Activated B cell treated with CpG ODN at 0.5 μM for 24 hours (primary cell): Measurements from ENCODE around the gene DENND5B. TPM values are rescaled to one million over a fixed set of nuclear protein-coding genes. Genes with fewer than 3 reads are reported as not detected.

ENCODE experiments used
- ATAC-seq: fragments of 200-7000 bp; cut with Tn5 transposase; one replicate; pipeline ENCODE4 v1.10.0; 2021; ENCODE audit warnings: low read depth, mild to moderate bottlenecking, moderate library complexity
- CTCF ChIA-PET: fragments of 350-600 bp; sonication (Branson Sonifier 250); formaldehyde crosslinking; loops from one replicate; lab custom pipeline; 2021; ENCODE audit warnings: antibody characterized with exemption; lab: Charles Lee
- POLR2A ChIA-PET: fragments of 350-600 bp; sonication (Branson Sonifier 250); formaldehyde crosslinking; loops from one replicate; lab custom pipeline; 2021; ENCODE audit warnings: antibody characterized with exemption; lab: Charles Lee
- DNase-seq: peaks from one replicate; pipeline ENCODE4 v3.0.0; 2022
- H3K27ac Mint-ChIP-seq: one replicate; pipeline ENCODE4 v1.8.0; 2020; ENCODE audit warnings: mixed read lengths
- H3K27me3 Mint-ChIP-seq: one replicate; pipeline ENCODE4 v1.8.0; 2021; ENCODE audit warnings: mixed read lengths
- H3K36me3 Mint-ChIP-seq: one replicate; pipeline ENCODE4 v1.8.0; 2021; ENCODE audit warnings: low read depth, mixed read lengths
- H3K4me1 Mint-ChIP-seq: one replicate; pipeline ENCODE4 v1.8.0; 2021; ENCODE audit warnings: mixed read lengths
- H3K4me3 Mint-ChIP-seq: one replicate; pipeline ENCODE4 v1.8.0; 2020; ENCODE audit warnings: mild to moderate bottlenecking, mixed read lengths
- H3K9me3 Mint-ChIP-seq: one replicate; pipeline ENCODE4 v1.8.0; 2020; ENCODE audit warnings: mixed read lengths
- intact Hi-C: fragments of 100-400 bp; cut with micrococcal nuclease; formaldehyde crosslinking; loops from one replicate; pipeline ENCODE4 v1.15.1; 2024
- total RNA-seq: library from RNA; stranded (reverse); gene quantifications from 2 replicates; pipeline ENCODE4 v1.2.3, GENCODE V29; 2022
- TF ChIP-seq, protein P1 (sequence below): fragments of 200-600 bp; IDR thresholded peaks from one replicate; pipeline ENCODE4 v1.8.0; 2022; ENCODE audit warnings: antibody characterized with exemption, mild to moderate bottlenecking

Gene DENND5B
- total RNA-seq, 1 donor from 2014 or later = 64.1 TPM

DNA sequence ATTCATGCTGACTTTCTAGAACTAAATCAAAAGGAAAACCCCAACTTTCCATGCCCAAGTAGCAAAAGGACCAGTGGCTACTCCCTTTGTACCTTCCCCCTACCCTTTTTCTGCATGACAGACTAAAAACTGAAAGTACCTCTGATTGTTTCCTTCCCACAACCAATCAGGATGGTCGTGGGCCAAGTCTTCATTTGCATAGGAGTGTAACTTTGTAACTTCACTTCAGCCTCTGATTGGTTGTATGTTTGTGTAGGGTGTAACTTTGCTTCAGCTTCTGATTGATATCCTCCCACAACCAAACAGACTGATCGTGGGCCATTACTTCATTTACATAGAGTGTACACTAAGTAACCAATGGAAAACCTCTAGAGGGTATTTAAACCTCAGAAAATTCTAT is 96.5 kb downstream of the DENND5B start:
- ATAC-seq (no peak), DNase-seq (no peak)
- Mint-ChIP-seq H3K4me3 (no peak overlapping the region), H3K27me3 (no peaks in the 10 kb centered on the region), H3K9me3 (no peaks in the 10 kb centered on the region), H3K27ac (no peak overlapping the region), H3K4me1 (peaks cover 42% of the 10 kb centered on the region), H3K36me3 (peaks cover 64% of the 10 kb centered on the region)
- TF ChIP-seq, protein P1, sequence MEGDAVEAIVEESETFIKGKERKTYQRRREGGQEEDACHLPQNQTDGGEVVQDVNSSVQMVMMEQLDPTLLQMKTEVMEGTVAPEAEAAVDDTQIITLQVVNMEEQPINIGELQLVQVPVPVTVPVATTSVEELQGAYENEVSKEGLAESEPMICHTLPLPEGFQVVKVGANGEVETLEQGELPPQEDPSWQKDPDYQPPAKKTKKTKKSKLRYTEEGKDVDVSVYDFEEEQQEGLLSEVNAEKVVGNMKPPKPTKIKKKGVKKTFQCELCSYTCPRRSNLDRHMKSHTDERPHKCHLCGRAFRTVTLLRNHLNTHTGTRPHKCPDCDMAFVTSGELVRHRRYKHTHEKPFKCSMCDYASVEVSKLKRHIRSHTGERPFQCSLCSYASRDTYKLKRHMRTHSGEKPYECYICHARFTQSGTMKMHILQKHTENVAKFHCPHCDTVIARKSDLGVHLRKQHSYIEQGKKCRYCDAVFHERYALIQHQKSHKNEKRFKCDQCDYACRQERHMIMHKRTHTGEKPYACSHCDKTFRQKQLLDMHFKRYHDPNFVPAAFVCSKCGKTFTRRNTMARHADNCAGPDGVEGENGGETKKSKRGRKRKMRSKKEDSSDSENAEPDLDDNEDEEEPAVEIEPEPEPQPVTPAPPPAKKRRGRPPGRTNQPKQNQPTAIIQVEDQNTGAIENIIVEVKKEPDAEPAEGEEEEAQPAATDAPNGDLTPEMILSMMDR = no peak
- intact Hi-C loops = loop anchor here (2.0 kb wide), 1 partner anchor 14 kb away; no protein-coding TSS in a partner anchor
- ChIA-PET POLR2A (no interaction called here), CTCF (no interaction called here)

DNA sequence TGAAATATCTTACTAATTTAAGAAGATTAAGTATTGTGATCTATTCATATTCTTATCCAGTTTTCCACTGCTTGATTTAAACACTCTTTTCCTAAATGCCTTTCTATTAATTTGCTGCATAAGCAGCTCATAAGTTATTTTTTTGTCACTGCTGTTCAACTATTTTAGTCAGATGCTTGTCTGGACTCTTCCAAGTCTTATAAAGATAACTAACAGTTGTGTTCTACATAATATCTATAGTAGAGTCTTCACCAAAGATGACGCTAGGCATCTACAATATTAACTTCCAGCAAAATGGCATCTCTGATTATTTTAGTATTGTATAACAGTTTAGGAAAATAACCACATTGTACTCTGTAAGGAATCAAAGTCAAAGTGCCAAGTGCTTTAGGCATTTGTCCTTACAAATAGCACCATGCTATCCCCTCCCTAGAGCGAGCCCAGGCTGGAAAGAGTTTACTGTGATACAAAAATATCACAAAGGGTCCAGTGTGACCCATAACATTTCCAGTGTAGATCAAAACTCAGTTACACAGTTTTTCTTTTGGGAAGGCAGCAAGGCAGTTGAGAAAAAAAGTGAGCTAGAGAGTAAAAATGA is 98.2 kb downstream of the DENND5B start:
- DNase-seq = no peak
- Mint-ChIP-seq H3K27me3 (no peaks in the 10 kb centered on the region), H3K36me3 (peaks cover 74% of the 10 kb centered on the region), H3K9me3 (no peaks in the 10 kb centered on the region), H3K4me1 (peaks cover 27% of the 10 kb centered on the region), H3K4me3 (no peak overlapping the region), H3K27ac (no peak overlapping the region)
- intact Hi-C loops = no loop called here
- CTCF ChIA-PET = no interaction called here
- TF ChIP-seq, protein P1 = no peak
- no peak for ATAC-seq
- POLR2A ChIA-PET = no interaction called here

DNA sequence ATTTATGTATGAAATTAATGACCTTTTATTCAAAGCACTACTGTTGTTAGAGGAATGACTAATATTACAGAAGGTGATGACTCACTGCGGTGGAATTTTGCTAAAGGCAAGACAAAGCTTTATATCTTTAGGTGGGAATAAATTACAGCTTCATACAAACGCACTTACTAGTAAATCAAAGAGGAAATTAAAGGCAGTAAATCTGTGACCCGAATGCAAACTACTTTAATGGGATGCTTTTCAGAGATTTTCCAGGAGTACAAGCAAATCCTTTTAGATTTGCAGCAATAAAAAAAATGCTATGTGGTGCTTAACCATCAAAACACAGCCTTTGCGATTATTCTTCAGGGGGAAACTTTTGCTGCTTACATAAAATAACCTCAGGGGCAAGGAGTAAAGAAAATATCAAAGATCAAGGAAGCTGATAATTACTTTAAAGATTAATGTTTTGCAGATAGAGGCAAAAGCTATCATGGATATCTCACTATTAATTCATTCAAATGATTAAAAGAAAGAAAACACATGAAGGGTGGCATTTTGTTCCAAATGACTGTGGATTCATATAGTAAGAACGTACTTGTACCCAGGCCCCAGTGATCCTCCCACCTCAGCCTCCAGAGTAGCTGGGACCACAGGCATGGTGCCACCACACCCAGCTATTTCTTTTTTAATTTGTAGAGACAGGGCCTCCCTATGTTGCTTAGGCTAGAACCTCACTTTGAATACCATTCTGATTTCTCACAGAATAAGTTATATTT is 98.9 kb downstream of the DENND5B start:
- H3K27ac Mint-ChIP-seq = no peak overlapping the region
- ATAC-seq (no peak), DNase-seq (no peak)
- no peak overlapping the region for H3K4me3 Mint-ChIP-seq
- intact Hi-C loops = no loop called here
- H3K27me3 Mint-ChIP-seq = no peaks in the 10 kb centered on the region
- H3K4me1 Mint-ChIP-seq = peaks cover 21% of the 10 kb centered on the region
- ChIA-PET POLR2A (no interaction called here), CTCF (interaction anchor here (0.7 kb wide), 1 partner anchor 11 kb away, joined by 3 read pairs; no protein-coding TSS in a partner anchor)
- H3K9me3 Mint-ChIP-seq = no peaks in the 10 kb centered on the region
- TF ChIP-seq, protein P1 = no peak
- peaks cover 71% of the 10 kb centered on the region for H3K36me3 Mint-ChIP-seq

DNA sequence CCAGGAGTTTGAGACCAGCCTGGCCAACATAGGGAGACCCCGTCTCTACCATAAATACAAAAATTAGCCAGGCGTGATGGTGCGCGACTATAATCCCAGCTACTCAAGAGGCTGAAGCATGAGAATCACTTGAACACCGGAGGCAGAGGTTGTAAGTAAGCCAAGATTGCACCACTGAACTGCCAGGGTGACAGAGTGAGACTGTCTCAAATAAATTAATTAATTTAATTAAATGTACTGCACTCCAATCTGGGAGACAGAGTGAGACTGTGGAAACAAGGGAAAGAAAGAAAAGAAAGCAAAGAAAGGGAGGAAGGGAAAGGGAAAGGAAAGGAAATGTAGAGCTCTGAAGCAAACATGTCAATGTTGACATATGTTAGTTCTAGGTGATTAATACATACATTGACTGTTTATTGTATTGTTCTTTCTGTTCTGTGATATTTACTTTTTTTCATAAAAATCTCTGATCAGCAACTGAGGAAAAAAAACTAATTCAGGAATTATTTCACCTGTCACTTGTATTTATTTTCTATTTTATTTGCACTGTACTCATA is 99.6 kb downstream of the DENND5B start:
- CTCF ChIA-PET = interaction anchor here (0.7 kb wide), 1 partner anchor 12 kb away, joined by 3 read pairs; no protein-coding TSS in a partner anchor
- intact Hi-C loops = no loop called here
- H3K4me1 Mint-ChIP-seq = peaks cover 23% of the 10 kb centered on the region
- no peak overlapping the region for H3K4me3 Mint-ChIP-seq
- ATAC-seq (no peak), DNase-seq (no peak)
- H3K27me3 Mint-ChIP-seq = no peaks in the 10 kb centered on the region
- H3K27ac Mint-ChIP-seq = no peak overlapping the region
- no peaks in the 10 kb centered on the region for H3K9me3 Mint-ChIP-seq
- POLR2A ChIA-PET = no interaction called here
- H3K36me3 Mint-ChIP-seq = peaks cover 70% of the 10 kb centered on the region
- TF ChIP-seq, protein P1 = no peak

DNA sequence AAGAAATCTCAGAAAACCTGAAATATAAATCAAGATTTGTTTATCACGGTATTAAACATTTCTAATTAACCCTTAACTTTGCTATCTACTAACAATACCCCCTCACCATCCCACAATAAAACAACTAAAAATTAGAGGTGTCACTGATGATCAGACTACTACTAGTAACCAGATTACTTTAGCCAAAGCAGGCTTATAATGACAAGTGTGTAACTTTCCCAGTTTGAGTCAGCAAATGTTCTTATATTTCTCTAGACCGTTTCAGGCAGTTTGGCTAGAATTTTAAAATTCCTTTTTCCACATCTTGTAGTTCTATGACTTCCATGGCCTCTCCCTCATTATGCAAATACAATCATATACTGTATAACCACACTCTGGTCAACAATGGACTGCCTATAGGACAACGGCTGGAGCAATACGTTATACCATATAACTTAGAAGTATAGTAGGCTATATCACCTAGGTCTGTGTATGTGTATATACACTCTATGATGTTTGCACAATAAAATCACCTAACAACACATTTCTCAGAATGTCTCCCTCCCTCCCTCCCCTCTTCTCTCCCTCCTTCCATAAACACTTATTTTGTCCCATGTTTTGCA is 102.1 kb downstream of the DENND5B start:
- intact Hi-C loops = no loop called here
- ChIA-PET CTCF (no interaction called here), POLR2A (interaction anchor here (0.7 to 1.5 kb wide), 2 partner anchors 12 to 102 kb away, joined by 4 to 6 read pairs; partner anchors contain the start of gene DENND5B)
- Mint-ChIP-seq H3K4me1 (peaks cover 17% of the 10 kb centered on the region), H3K36me3 (peaks cover 62% of the 10 kb centered on the region), H3K27me3 (no peaks in the 10 kb centered on the region), H3K4me3 (no peak overlapping the region), H3K9me3 (no peaks in the 10 kb centered on the region), H3K27ac (no peak overlapping the region)
- ATAC-seq (no peak), DNase-seq (no peak)
- TF ChIP-seq, protein P1 = no peak
